ENCODE measurements around the gene RAPGEF4. TPM values are rescaled to one million over a fixed set of nuclear protein-coding genes. Genes with fewer than 3 reads are reported as not detected.

Gene RAPGEF4
- total RNA-seq, 2 experiments from 2014 or later: 0.85 to 1.3 TPM

DNA sequence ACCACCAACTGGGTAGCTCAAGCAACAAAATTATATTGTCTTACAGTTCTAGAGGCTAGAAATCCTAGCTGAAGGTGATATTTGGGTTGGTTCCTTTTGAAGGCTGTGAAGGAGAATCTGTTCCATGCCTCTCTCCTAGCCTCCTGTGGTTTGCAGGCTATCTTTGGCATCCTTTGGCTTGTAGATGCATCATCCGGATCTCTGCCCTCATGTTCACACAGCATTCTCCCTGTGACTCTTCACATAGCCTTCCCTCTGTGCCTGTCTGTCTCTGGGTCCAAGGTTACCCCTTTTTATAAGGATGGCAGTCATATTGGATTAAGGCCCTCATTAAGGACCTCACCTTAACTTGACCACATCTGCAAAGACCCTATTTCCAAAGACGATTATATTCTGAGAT, 261.4 kb downstream of the RAPGEF4 start:
- Mint-ChIP-seq H3K36me3 (ENCODE audit: low read depth) (no peaks in the 10 kb centered on the region), H3K27ac (no peak overlapping the region), H3K9me3 (no peaks in the 10 kb centered on the region), H3K4me1 (ENCODE audit: low read depth) (no peaks in the 10 kb centered on the region), H3K27me3 (peaks cover 5% of the 10 kb centered on the region), H3K4me3 (no peak overlapping the region)
- ChIA-PET POLR2A (no interaction called here), CTCF (interaction anchor here (2.0 kb wide), 1 partner anchor 30 kb away, joined by 5 read pairs; no protein-coding TSS in a partner anchor)
- no peak for ATAC-seq
- TF ChIP-seq, protein P1, sequence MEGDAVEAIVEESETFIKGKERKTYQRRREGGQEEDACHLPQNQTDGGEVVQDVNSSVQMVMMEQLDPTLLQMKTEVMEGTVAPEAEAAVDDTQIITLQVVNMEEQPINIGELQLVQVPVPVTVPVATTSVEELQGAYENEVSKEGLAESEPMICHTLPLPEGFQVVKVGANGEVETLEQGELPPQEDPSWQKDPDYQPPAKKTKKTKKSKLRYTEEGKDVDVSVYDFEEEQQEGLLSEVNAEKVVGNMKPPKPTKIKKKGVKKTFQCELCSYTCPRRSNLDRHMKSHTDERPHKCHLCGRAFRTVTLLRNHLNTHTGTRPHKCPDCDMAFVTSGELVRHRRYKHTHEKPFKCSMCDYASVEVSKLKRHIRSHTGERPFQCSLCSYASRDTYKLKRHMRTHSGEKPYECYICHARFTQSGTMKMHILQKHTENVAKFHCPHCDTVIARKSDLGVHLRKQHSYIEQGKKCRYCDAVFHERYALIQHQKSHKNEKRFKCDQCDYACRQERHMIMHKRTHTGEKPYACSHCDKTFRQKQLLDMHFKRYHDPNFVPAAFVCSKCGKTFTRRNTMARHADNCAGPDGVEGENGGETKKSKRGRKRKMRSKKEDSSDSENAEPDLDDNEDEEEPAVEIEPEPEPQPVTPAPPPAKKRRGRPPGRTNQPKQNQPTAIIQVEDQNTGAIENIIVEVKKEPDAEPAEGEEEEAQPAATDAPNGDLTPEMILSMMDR (IDR thresholded peaks at IDR 0.05): no peak
- intact Hi-C loops (cut with micrococcal nuclease): no loop called here
- no peak for DNase-seq

DNA sequence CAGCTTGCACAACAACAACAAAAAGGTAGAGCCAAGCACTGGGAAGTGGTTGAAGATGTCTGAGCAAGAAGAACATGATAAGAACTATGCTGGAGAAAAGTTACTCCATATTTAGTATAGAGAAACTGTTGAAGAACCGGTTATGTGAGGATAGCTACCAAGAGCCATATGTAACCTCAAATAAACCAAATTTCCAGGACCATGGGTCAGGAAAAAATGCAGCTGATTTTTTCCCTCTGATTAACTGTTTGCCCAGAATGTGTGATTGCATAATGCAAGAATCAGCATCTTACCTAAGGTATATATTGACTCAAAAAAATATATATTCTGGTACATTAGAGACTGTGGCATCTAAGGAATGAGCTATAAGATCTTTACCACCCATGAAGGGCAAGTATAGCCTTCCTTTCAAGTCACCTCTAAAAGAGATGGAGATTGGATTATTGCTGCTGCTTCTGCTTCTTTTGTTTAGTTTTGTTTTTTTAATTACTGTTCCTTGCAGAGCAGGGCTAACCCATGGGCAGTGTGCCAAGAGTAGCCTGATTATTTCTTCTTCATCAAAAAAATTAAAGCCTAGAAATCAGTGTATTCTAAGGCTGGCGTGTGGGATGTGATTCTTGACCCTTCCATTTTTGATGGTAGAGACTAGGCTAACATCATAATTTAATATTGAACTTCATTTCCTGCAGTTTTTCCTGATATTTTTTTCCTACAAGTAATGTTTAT, 263.1 kb downstream of the RAPGEF4 start:
- Mint-ChIP-seq H3K9me3 (no peaks in the 10 kb centered on the region), H3K27me3 (peaks cover 5% of the 10 kb centered on the region), H3K4me3 (no peak overlapping the region), H3K36me3 (ENCODE audit: low read depth) (no peaks in the 10 kb centered on the region), H3K4me1 (ENCODE audit: low read depth) (no peaks in the 10 kb centered on the region), H3K27ac (no peak overlapping the region)
- DNase-seq (no peak), ATAC-seq (no peak)
- TF ChIP-seq, protein P1 (IDR thresholded peaks at IDR 0.05): no peak
- ChIA-PET POLR2A (no interaction called here), CTCF (interaction anchor here (0.9 to 2.0 kb wide), 2 partner anchors 10 to 29 kb away, joined by 3 to 5 read pairs; no protein-coding TSS in a partner anchor)
- intact Hi-C loops (cut with micrococcal nuclease): no loop called here

DNA sequence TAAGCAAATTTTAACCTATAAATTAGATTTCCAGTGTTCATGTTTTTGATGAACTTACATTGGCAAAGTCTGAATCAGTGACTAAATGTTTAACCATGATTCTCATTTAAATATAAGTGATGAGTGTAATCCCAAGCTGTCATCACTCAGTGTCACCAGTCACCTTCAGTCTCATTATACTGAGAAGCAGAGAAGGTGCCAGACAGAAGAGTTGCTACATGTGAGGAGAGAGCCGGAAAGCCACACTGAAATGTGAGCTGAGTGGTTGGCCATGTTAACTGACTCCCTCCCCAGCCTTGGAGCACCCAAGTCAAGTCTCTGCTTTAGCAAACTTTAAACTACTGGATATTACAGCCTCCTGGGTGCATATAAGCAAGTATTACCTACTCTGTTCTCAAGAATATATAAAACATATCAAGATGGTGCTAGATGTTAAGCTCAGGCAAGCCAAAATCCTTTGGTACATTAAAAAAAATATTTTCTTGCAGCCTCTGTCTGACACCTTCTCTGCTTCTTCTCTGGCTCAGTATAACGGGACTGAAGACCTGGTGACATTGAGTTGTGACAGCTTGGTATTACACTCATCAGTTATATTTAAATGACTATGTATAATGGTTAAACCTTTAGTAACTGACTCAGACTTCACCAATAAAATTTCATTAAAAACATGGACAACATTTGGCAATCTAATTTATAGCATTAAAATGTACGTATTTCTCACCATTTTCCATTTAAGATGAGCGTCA, 264.2 kb downstream of the RAPGEF4 start:
- no peak for DNase-seq
- no peaks in the 10 kb centered on the region for H3K9me3 Mint-ChIP-seq
- no peaks in the 10 kb centered on the region for H3K4me1 Mint-ChIP-seq (ENCODE audit: low read depth)
- no peak for ATAC-seq
- no peaks in the 10 kb centered on the region for H3K36me3 Mint-ChIP-seq (ENCODE audit: low read depth)
- H3K27ac Mint-ChIP-seq: no peak overlapping the region
- no peak overlapping the region for H3K4me3 Mint-ChIP-seq
- TF ChIP-seq, protein P1 (IDR thresholded peaks at IDR 0.05): no peak
- intact Hi-C loops (cut with micrococcal nuclease): no loop called here
- peaks cover 5% of the 10 kb centered on the region for H3K27me3 Mint-ChIP-seq
- ChIA-PET POLR2A (no interaction called here), CTCF (interaction anchor here (0.7 kb wide), 1 partner anchor 27 kb away, joined by 3 read pairs; no protein-coding TSS in a partner anchor)

DNA sequence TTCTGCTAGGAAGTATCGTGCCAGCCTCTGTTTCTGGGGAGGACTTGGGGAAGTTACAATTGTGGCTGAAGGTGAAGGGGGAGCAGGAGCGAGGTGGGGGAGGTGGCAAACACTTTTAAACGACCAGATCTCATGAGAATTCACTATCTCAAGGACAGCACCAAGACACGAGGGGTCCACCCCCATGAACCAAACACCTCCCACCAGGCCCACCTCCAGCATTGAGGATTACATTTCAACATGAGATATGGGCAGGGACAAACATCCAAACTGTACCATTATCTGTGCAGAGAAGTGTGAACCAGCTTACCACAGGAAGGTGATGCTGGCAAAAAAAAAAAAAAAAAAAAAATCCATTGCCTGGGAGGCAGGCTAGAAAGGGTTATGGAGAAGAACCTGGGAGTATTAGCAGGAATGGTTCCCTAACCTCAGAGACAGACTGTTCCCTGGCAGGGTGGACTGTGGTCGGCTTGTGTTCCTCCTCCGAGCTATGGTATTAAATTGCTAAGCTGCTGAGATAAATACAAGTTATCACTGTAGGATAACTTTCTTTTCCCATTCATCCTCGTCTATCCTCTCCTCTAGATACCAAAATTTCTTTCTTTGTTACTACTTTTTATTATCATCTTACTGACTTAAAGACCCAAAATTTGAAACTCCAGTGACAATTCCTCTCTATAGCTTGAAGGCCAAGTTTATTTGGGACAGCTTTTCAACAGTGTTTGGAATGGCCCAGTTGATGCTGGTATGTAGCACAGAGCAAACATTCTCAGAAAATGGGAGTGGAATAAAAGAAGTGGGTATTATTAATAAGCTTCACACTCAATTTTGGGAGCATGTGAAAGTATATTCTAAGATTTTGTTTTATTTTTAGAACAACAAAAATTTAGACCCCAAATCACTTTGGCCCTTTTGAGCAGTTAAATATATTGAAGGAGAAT, 266.3 kb downstream of the RAPGEF4 start:
- POLR2A ChIA-PET: no interaction called here
- CTCF ChIA-PET: interaction anchor here (1.2 to 2.2 kb wide), 2 partner anchors 25 to 31 kb away, joined by 3 to 7 read pairs; no protein-coding TSS in a partner anchor

More for the DNA sequence above, 266.3 kb downstream of the RAPGEF4 start:
- no peak for DNase-seq
- TF ChIP-seq, protein P1 (IDR thresholded peaks at IDR 0.05): no peak
- H3K9me3 Mint-ChIP-seq: no peaks in the 10 kb centered on the region
- no peaks in the 10 kb centered on the region for H3K36me3 Mint-ChIP-seq (ENCODE audit: low read depth)
- no peaks in the 10 kb centered on the region for H3K4me1 Mint-ChIP-seq (ENCODE audit: low read depth)
- ATAC-seq: no peak
- no peak overlapping the region for H3K4me3 Mint-ChIP-seq
- intact Hi-C loops (cut with micrococcal nuclease): no loop called here
- H3K27me3 Mint-ChIP-seq: peaks cover 5% of the 10 kb centered on the region
- H3K27ac Mint-ChIP-seq: no peak overlapping the region

Measured in activated CD8-positive, alpha-beta T cell treated with anti-CD3 and anti-CD28 coated beads for 36 hours (primary cell).